Heart right ventricle (tissue), 16 donors: ENCODE results near the gene LRRC45. TPM values are rescaled to one million over a fixed set of nuclear protein-coding genes. Genes with fewer than 3 reads are reported as not detected.
"Not testable (repeated sequence)": the region's sequence is repeated elsewhere in the genome, so short reads cannot be mapped to it uniquely, and the experiment has no call there.

ENCODE experiments used
- ATAC-seq, 8 donors: fragments of 200-7000 bp; cut with Tn5 transposase; one replicate each; pipeline ENCODE4 v1.9.1; 2020; ENCODE audit warnings: mild to moderate bottlenecking in 8 of 8, moderate library complexity in 8 of 8, moderate number of reproducible peaks in 1 of 8
- DNase-seq, 2 donors: peaks; one replicate each; pipeline ENCODE4 v3.0.0-alpha.2; 2020
- H3K27ac ChIP-seq, 10 donors: fragments of 200-600 bp; sonication (generic) in 2 of 10; one replicate each; pipeline versions ENCODE4 v1.5.0 to v1.8.0; 2020 to 2022; ENCODE audit warnings: mild to moderate bottlenecking in 3 of 10
- H3K27me3 ChIP-seq, 7 donors: fragments of 200-600 bp; one replicate each; pipeline ENCODE4 v1.8.0; 2021 to 2022; ENCODE audit warnings: mild to moderate bottlenecking in 2 of 7
- H3K36me3 ChIP-seq, 9 donors: fragments of 200-600 bp; sonication (generic) in 1 of 9; one replicate each; pipeline versions ENCODE4 v1.5.0 to v1.8.0; 2020 to 2022; ENCODE audit warnings: mild to moderate bottlenecking in 2 of 9
- H3K4me1 ChIP-seq, 9 donors: fragments of 200-600 bp; sonication (generic) in 1 of 9; one replicate each; pipeline versions ENCODE4 v1.5.0 to v1.8.0; 2020 to 2022; ENCODE audit warnings: mild to moderate bottlenecking in 4 of 9
- H3K4me3 ChIP-seq, 10 donors: fragments of 200-600 bp; sonication (generic) in 2 of 10; one replicate each; pipeline versions ENCODE4 v1.5.0 to v1.8.0; 2020 to 2022; ENCODE audit warnings: mild to moderate bottlenecking in 7 of 10, moderate library complexity in 2 of 10
- H3K9me3 ChIP-seq, 11 donors: fragments of 200-600 bp in 10 of 11; sonication (generic) in 2 of 11; one replicate each; pipeline versions ENCODE4 v1.5.0 to v1.8.0; 2013 to 2022; ENCODE audit warnings: mild to moderate bottlenecking in 2 of 11, control low read depth in 1 of 11, moderate library complexity in 1 of 11
- WGBS, 2 donors: extraction: QIAGEN DNeasy Blood & Tissue Kit; methylation state at CpG; one replicate each; pipeline ENCODE4 v1.1.7; 2013; ENCODE audit warnings: inconsistent platforms in 1 of 2; 5-methylcytosine and 5-hydroxymethylcytosine counted together
- intact Hi-C, 10 donors: fragments of 100-400 bp; cut with DNase I; formaldehyde crosslinking; loops; one replicate each; pipeline versions ENCODE4 v1.11.1 to v1.14.2; 2022
- polyA plus RNA-seq, 2 donors: library from polyadenylated mRNA; stranded (reverse); fragments of 200-250 nt; gene quantifications; one replicate each; pipeline ENCODE4 v1.2.3, GENCODE V29; 2013
- total RNA-seq, 10 donors: library from RNA; stranded (reverse); fragmentation: NEBNext Ultra II Directional in 3 of 10; extraction: Animal tissue kit (Norgen Biotek cat#: 25700) in 3 of 10; gene quantifications; one replicate each; pipeline versions ENCODE4 v1.2.1 to v1.2.4, GENCODE V29; 2021 to 2023
- TF ChIP-seq, protein P1 (sequence below), 9 donors: fragments of 200-600 bp; sonication (generic) in 2 of 9; IDR thresholded peaks; one replicate each; pipeline versions ENCODE4 v1.5.0 to v1.8.0; 2021 to 2022; ENCODE audit warnings: antibody characterized with exemption in 9 of 9, mild to moderate bottlenecking in 5 of 9, moderate library complexity in 1 of 9
- donor health status: Arrhythmogenic right ventricular cardiomyopathy.
- donor health status: ischemic (EF 13 %, LVEDD 7.1; RV severe dilation, severe dysfunction).
- donor health status: healthy with polysubstance abuse.
- donor health status: DM: no; HTN: yes; CAD: no.
- donor health status: DM: no; HTN: no; CAD: no.
- donor health status: ischemic (EF 25% LVEDD 6.9; RV normal size, moderate dysfunction).
- donor health status: ischemic (EF 25% LVEDD 5.7; RV mildly dilated, moderate dysfunction).
- donor health status: healthy.
- donor health status: DM: yes; HTN: yes; CAD: no.
- donor health status: Ischemic cardiomyopathy.
- donor health status: ischemic (EF 35%, LVEDD 5.7; RV mildly dilated, moderate dysfunction).
- donor health status: nonischemic (EF 11% LVEDD 7.7; RV severe dilation, severe dysfunction).
- donor health status: DM: yes; HTN: yes; CAD: no.
- donor health status: PGD.
- donor health status: ischemic (EF 29% LVEDD 5.4; RV normal size, mild dysfunction).
- donor health status: nonischemic (EF 23%, LVEDD 6.1; RV moderate dilation, normal function).

LRRC45 gene
- total and polyA plus RNA-seq, 12 donors, result 2.2 to 10.4 (median 3.5) TPM

DNA sequence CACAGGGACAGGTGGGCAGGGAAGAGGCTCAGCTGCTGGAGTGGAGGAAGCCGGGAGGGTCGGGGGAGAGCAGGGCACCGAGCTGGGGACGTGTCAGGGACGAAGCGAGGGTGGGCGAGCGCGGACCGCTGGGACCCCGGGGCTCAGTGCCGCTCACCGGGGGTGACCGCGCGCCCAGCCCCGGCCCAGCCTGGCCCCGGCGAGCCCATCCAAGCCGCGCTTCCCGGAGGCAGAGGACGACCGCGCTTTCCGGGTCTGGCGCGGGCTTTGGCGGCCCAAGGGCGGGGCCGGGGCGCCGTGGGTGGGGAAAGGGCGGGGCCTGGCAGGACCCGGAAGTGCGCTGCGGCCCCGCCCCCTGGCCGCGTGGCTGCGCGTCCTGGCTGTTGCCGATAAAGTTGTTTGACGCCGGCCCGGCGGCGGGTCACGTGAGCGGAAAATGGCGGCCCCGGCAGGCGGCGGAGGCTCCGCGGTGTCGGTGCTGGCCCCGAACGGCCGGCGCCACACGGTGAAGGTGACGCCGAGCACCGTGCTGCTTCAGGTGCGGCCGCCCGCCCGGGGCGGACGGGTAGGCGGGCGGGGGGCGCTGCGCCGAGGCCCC, 45.8 kb upstream of the LRRC45 start, which contains the start of gene ASPSCR1:
TSS of gene ASPSCR1 (plus strand) at position 419 of the 598 bp plus-strand sequence. CDS start at position 437, 18 bp downstream.
- peaks cover 4 to 24% (median 16%) of the 10 kb centered on the region in 9 donors for H3K4me1 ChIP-seq
- peaks cover 0 to 3% (median 0%) of the 10 kb centered on the region in 7 donors for H3K27me3 ChIP-seq
- peak; percentile 90 to 94 for DNase-seq
- H3K36me3 ChIP-seq, result peaks cover 0 to 30% (median 0%) of the 10 kb centered on the region in 9 donors
- intact Hi-C loops, result no loop called here
- H3K4me3 ChIP-seq, result peak within 1 kb of the TSS; percentile 74 to 91 (median 84)
- peaks cover 0 to 10% (median 0%) of the 10 kb centered on the region in 11 donors for H3K9me3 ChIP-seq
- ATAC-seq, result peak; percentile 95 to 99 (median 98)
- TF ChIP-seq, protein P1, sequence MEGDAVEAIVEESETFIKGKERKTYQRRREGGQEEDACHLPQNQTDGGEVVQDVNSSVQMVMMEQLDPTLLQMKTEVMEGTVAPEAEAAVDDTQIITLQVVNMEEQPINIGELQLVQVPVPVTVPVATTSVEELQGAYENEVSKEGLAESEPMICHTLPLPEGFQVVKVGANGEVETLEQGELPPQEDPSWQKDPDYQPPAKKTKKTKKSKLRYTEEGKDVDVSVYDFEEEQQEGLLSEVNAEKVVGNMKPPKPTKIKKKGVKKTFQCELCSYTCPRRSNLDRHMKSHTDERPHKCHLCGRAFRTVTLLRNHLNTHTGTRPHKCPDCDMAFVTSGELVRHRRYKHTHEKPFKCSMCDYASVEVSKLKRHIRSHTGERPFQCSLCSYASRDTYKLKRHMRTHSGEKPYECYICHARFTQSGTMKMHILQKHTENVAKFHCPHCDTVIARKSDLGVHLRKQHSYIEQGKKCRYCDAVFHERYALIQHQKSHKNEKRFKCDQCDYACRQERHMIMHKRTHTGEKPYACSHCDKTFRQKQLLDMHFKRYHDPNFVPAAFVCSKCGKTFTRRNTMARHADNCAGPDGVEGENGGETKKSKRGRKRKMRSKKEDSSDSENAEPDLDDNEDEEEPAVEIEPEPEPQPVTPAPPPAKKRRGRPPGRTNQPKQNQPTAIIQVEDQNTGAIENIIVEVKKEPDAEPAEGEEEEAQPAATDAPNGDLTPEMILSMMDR (IDR thresholded peaks at IDR 0.05), result peak in 1 of 9 donors; percentile 6
- WGBS, 2 donors, result 0% methylated on average over 59 to 73 of the region's 76 CpGs
- H3K27ac ChIP-seq, result peak within 1 kb of the TSS; percentile 73 to 98 (median 94)

DNA sequence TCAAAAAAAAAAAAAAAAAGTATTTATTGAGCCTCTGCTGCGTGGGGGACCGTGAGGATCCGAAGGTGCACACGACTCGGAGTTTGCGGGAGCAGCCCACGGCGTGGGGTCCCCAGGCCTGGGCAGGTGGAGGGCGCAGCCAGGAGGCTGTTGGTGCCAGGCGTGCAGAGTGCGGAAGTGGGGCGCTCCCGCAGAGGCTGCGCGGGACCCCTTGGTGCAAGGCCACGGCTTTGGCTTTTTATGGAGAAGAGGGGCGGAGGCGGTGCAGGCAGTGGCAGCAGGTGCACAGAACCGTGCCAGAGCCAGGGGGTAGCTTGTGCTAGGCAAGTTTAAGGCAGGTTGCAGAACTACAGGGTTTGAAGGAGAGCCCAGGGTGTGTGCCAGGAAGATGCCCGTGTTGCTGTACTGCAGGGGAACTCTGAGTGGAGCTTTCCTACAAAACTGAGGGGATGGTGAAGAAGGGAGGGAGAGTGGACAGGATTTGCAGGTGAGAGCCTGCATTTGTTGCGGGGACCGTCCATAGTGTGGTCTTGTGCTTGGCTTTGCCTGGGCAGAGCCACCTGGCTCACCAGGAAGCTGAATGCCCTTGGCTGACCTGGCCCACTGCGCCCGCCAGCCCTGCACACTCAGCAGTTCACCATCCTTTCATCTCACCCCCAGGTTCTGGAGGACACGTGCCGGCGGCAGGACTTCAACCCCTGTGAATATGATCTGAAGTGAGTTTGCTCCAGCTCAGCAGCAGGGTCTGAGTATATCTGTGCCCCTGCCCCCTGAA, 44.4 kb upstream of the LRRC45 start:
- no peaks in the 10 kb centered on the region for H3K27me3 ChIP-seq
- ATAC-seq (peak in 1 of 8 donors; percentile 14), DNase-seq (no peak)
- TF ChIP-seq, protein P1 (IDR thresholded peaks at IDR 0.05), result no peak
- intact Hi-C loops, result no loop called here
- H3K4me3 ChIP-seq, result peak overlapping the region in 9 of 10 donors; percentile 74 to 91 (median 82)
- H3K27ac ChIP-seq, result peak overlapping the region in 1 of 10 donors; percentile 94
- H3K4me1 ChIP-seq, result peaks cover 4 to 24% (median 16%) of the 10 kb centered on the region in 9 donors
- peaks cover 0 to 2% (median 0%) of the 10 kb centered on the region in 11 donors for H3K9me3 ChIP-seq
- 92 to 93% methylated on average over 27 of the region's 27 CpGs for WGBS, 2 donors
- peaks cover 0 to 40% (median 0%) of the 10 kb centered on the region in 9 donors for H3K36me3 ChIP-seq

DNA sequence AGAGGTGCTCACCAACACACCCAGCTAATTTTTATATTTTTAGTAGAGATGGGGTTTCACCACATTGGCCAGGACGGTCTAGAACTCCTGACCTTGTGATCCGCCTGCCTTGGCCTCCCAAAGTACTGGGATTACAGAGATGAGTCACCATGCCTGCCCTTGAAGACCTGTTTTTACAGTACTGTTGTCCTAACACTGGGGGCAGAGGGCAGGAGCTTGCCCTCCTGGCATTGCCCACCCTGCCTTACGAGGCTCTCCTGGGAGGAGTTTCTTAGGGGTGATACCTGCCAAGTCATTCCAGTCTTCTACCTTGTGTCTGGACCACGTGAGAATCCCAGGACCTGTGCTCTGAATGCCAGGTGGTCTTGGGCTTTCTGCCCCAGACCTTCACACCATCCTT, 43.0 kb upstream of the LRRC45 start:
- Histone ChIP-seq H3K36me3 (peaks cover 0 to 53% (median 2%) of the 10 kb centered on the region in 9 donors), H3K9me3 (no peaks in the 10 kb centered on the region), H3K4me1 (peaks cover 4 to 24% (median 16%) of the 10 kb centered on the region in 9 donors), H3K4me3 (no peak overlapping the region), H3K27ac (no peak overlapping the region), H3K27me3 (no peaks in the 10 kb centered on the region)
- TF ChIP-seq, protein P1 (IDR thresholded peaks at IDR 0.05), result no peak
- DNase-seq (no peak), ATAC-seq (no peak)
- intact Hi-C loops, result no loop called here
- 91 to 93% methylated on average over 4 of the region's 4 CpGs for WGBS, 2 donors

DNA sequence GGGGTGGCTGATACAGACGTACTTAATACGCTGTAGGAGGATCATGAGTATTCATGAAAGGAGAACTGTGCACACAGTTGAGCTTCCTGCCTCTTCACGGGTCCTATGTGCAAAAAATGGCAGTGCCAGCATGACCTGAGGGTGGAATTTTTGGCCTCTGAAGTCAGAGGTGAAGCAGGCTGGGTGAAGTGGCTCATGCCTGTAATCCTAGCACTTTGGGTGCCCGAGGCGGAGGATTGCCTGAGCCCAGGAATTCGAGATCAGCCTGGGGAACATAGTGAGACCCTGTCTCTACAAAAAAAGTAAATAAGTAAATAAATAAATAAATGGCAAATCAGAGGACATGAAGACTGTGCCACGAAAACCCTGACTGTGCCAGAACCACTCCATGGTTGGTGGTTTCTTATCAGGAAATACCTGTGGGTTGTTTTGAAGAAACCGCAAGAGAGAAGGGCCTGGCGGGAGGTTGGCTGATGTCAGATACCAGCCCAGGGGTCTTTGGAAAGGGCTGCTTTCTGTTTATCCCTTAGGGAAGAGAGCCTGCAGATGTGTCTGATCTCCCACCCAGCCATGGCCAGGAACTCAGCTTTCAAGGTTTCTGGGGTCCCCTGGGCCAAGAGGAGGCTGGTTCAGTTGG, 42.3 kb upstream of the LRRC45 start:
- ATAC-seq, result no peak
- no peak for DNase-seq
- peaks cover 4 to 24% (median 16%) of the 10 kb centered on the region in 9 donors for H3K4me1 ChIP-seq
- intact Hi-C loops, result no loop called here
- H3K4me3 ChIP-seq, result no peak overlapping the region
- H3K36me3 ChIP-seq, result peaks cover 0 to 60% (median 8%) of the 10 kb centered on the region in 9 donors
- H3K27me3 ChIP-seq, result no peaks in the 10 kb centered on the region
- H3K27ac ChIP-seq, result no peak overlapping the region
- WGBS, 2 donors, result 82 to 83% methylated on average over 9 of the region's 9 CpGs
- no peaks in the 10 kb centered on the region for H3K9me3 ChIP-seq
- TF ChIP-seq, protein P1 (IDR thresholded peaks at IDR 0.05), result no peak

DNA sequence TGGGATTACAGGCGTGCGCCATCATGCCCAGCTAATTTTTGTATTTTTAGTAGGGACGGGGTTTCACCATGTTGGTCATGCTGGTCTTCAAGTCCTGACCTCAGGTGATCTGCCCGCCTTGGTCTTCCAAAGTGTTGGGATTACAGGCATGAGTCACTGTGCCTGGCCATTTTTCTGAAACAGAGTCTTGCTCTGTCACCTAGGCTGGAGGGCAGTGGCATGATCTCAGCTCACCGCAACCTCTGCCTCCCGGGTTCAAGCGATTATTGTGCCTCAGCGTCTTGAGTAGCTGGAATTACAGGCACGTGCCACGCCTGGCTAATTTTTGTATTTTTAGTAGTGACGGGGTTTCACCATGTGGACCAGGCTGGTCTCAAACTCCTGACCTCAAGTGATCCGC, 41.6 kb upstream of the LRRC45 start:
- ATAC-seq, H3K27ac ChIP-seq, intact Hi-C loops, H3K9me3 ChIP-seq, H3K27me3 ChIP-seq, H3K4me3 ChIP-seq, DNase-seq: not testable (repeated sequence)
- WGBS, 2 donors, result 97% methylated on average over 12 of the region's 12 CpGs
- Histone ChIP-seq H3K36me3 (peaks cover 0 to 67% (median 8%) of the 10 kb centered on the region in 9 donors), H3K4me1 (peaks cover 3 to 21% (median 15%) of the 10 kb centered on the region in 9 donors)
